ENCODE measurements around the gene TMEM63A.
A peak's percentile ranks its signal among the peaks of the same experiment; 100 is the strongest.

- TF ChIP-seq CTCF (IDR thresholded peaks at IDR 0.05; ENCODE audit: insufficient read depth, low read length, poor library complexity, severe bottlenecking) = peak; percentile 66
- TF ChIP-seq EZH2phosphoT487 (conservative IDR thresholded peaks at IDR 0.05; ENCODE audit: low read length) = no peak
Observed at GRCh38 chr1:225845571-225846259, 36.5 kb downstream of the TMEM63A start.

Data from SU-DHL-6 (cell line).